HFF-Myc (cell line): Measurements from ENCODE around the gene ADAM19.

Experiments used
- DNase-seq: peaks from one replicate; pipeline ENCODE4 v3.0.0-alpha.2; 2011; ENCODE audit warnings: low read depth; ENCODE audit errors: extremely low read depth
- H3K4me3 ChIP-seq: replicated peaks from 2 replicates; pipeline ENCODE4 v1.5.1; 2011; ENCODE audit warnings: low read depth, mild to moderate bottlenecking, control low read depth, low read length
- CTCF ChIP-seq: IDR thresholded peaks from 2 replicates; pipeline ENCODE4 v1.5.1; 2012; ENCODE audit warnings: mild to moderate bottlenecking, low read depth, low read length, control low read depth; ENCODE audit errors: missing control alignments

The ADAM19 gene

GRCh38 chr5:157582731-157583620, 7.4 kb upstream of the ADAM19 start:
- no peak for DNase-seq
- TF ChIP-seq CTCF: no peak
- no peak overlapping the region for H3K4me3 ChIP-seq

DNA sequence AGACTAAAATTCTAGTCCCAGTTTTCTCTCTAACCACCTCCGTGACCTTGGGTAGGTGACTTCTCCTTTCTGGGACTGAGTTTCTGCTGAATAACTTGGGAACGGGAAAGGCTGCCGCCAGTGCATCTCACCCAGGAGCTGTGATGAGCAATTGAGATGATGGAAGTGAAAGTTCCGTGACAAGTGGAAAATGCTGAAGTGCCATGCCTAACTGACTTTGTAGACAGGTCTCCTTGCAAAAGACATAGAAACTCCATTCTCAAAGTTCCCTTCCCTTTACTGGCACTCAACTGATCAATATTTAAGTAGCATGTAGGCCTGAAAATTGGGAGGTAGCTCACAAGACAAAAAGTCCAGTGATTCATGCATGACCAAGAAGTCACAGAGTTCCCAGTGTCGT, 6.3 kb upstream of the ADAM19 start:
- no peak for DNase-seq
- no peak for TF ChIP-seq CTCF
- H3K4me3 ChIP-seq: no peak overlapping the region

DNA sequence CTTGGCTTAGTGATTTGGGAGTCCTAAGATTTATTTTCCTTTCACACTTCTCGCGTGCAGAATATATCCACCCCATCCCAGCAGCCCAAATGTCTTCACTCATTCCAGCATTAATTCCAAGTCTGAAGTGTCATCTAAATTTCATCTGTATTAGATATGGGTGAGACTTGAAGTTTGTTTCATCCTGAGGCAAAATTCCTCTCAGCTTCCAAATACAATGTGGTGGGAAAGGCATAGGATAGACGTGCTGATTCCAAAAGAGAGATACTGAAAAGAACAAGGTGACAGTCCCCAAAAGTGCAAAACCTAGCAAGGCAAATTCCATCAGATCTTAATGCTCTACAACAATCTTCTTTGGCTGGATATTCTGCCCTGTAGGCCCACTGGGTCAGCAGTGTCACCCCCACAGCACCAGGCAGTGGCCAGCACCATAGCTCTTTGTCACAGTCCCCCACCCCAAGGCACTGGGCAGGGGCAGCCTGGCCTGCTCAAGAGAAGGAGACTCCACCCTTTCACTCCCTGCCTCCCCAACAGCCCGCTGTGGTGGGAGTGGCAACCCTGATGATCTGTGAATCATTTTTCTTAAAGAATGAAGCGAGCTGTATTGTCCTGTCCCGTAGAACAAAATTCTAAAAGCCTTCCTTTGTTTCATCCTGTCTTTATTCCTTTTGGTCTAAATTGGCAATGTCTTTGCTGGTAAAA, 2.7 kb upstream of the ADAM19 start:
- TF ChIP-seq CTCF: no peak
- DNase-seq: no peak
- H3K4me3 ChIP-seq: no peak overlapping the region

- no peak overlapping the region for H3K4me3 ChIP-seq
- no peak for TF ChIP-seq CTCF
- DNase-seq: no peak
Measured at GRCh38 chr5:157576678-157577077, 1.1 kb upstream of the ADAM19 start.

DNA sequence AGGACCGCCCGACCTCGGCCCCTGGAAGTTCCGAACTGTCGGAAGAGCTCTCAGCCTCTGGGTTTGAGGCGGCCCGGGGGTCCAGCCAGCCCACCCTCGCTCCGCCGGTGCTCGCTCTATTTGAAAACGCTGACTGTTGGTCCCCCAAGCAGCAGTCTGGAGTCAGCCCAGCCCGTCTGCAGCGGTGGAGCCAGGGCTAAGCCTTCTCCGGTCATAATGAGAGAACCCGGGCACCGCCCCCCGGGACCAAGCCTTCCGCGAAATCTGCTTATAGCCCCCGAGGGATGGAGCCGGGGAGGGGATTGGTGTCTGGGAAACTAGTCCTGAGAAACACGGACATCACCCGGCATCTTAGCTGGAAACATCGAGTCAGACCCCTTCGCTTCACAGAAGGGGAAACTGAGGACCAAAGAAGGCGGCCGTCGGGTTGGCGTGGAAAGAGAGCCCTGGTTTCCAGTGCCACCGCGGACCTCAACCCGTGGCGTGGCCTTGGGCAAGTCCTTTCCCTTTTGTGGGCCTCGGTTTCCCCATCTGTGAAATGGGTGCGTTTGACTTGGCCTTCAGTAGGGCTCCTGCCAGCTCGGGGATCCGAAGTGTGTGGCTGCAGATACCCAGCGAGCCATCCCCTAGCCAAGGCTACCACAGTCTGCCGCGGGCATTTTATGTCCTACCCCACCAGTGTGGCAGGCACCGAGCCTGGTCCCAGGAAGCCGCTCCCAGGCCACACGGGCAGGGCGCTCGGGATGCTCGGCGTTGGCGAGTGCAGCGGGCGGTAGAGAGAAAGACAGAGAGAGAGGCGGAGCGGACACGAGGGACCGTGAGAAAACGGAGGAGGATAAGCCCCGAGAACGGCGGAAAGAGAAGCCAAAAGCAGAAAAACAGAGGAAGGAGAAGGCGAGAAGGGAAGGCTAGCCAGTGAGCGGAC, 857 bp downstream of the ADAM19 start:
- H3K4me3 ChIP-seq: peak overlapping the region; percentile 72
- DNase-seq: no peak
- no peak for TF ChIP-seq CTCF

GRCh38 chr5:157571357-157571827, 4.2 kb downstream of the ADAM19 start:
- no peak for TF ChIP-seq CTCF
- H3K4me3 ChIP-seq: no peak overlapping the region
- DNase-seq: no peak
